Measurements from ENCODE around the gene DNAJC27. TPM values are rescaled to one million over a fixed set of nuclear protein-coding genes. Genes with fewer than 3 reads are reported as not detected.

The DNAJC27 gene
- total and polyA plus RNA-seq, 9 of the 15 experiments (the other 6 are each of a cell fraction or from before 2014, with no cell fraction given), result 0.53 to 5.9 (median 3.0) TPM

DNA sequence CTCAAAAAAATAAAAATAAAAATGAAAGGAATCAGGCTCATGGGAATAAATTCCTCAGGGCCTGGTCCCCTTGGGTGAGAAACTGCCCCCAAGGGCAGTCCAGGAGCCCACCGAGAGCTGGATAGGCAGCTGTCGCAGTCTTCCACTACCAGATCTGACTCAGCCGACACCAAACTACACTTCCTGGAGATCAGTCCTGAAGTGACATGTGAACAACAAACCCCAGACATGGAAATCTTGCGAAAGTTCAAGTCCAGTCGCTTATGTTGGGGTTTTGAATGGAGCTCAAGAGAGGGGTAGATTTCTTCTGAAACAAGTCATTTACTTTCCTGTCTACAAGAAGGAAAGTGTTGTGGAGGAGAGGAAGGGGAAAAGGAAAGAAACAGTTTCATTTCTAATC lies 64.6 kb downstream of the DNAJC27 start:
- FAIRE-seq (no peak), DNase-seq (ENCODE audit: extremely low read depth in 1 of 4, low spot score in 3 of 4) (no peak), ATAC-seq (no peak)
- H3K27me3 ChIP-seq (ENCODE audit: control insufficient read depth in 2 of 2, insufficient read depth in 2 of 2, low read length in 2 of 2), result no peaks in the 10 kb centered on the region
- intact Hi-C loops (cut with micrococcal nuclease), result no loop called here
- H3K9me1 ChIP-seq (ENCODE audit: control insufficient read depth, insufficient read depth, low read length), result no peaks in the 10 kb centered on the region
- WGBS (ENCODE audit: insufficient coverage, low coverage, missing lambda C conversion rate), result 82% methylated on average over 5 of the region's 5 CpGs
- no TSS peak for BruUV-seq (replicated peaks)
- peaks cover 32% of the 10 kb centered on the region; the same call in 2 of the 3 replicates for H3K36me3 ChIP-seq (ENCODE audit: control insufficient read depth, insufficient read depth, low read length)
- H3K4me3 ChIP-seq, result no peak overlapping the region
- CTCF ChIA-PET (ENCODE audit: low intra/inter-chr PET ratio), result no interaction called here
- in situ Hi-C loops (cut with MboI), result no loop called here
- peaks cover 7% of the 10 kb centered on the region; the same call in 2 of the 3 replicates for H3K79me2 ChIP-seq (ENCODE audit: control insufficient read depth, insufficient read depth, low read length)
- H3K9me3 ChIP-seq (replicated peaks; ENCODE audit: control insufficient read depth, insufficient read depth, low read depth, low read length), result peaks cover 5% of the 10 kb centered on the region
- H2AFZ ChIP-seq (ENCODE audit: low read depth, low read length), result no peak overlapping the region
- no peak for TF ChIP-seq BCL6 (CRISPR knock-in tag; IDR thresholded peaks at IDR 0.05)
- TF ChIP-seq, protein P1, sequence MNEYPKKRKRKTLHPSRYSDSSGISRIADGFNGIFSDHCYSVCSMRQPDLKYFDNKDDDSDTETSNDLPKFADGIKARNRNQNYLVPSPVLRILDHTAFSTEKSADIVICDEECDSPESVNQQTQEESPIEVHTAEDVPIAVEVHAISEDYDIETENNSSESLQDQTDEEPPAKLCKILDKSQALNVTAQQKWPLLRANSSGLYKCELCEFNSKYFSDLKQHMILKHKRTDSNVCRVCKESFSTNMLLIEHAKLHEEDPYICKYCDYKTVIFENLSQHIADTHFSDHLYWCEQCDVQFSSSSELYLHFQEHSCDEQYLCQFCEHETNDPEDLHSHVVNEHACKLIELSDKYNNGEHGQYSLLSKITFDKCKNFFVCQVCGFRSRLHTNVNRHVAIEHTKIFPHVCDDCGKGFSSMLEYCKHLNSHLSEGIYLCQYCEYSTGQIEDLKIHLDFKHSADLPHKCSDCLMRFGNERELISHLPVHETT (CRISPR knock-in tag; conservative IDR thresholded peaks at IDR 0.05 in 1 of 2, IDR thresholded peaks at IDR 0.05 in 1 of 2), result no peak
- no peak overlapping the region for H3K9ac ChIP-seq (ENCODE audit: insufficient read depth in 1 of 2, low read depth in 2 of 2, low read length in 2 of 2)
- no peaks in the 10 kb centered on the region for H4K20me1 ChIP-seq (replicated peaks; ENCODE audit: control insufficient read depth, insufficient read depth, low read length)
- POLR2A ChIA-PET, result interaction anchor here (0.7 kb wide), 1 partner anchor 286 kb away, joined by 3 read pairs; no protein-coding TSS in a partner anchor
- no peak overlapping the region for H3K4me2 ChIP-seq (ENCODE audit: insufficient read depth, low read length)
- H3K4me1 ChIP-seq (replicated peaks in 1 of 2; ENCODE audit: control insufficient read depth in 2 of 2, insufficient read depth in 2 of 2, low read length in 2 of 2), result no peaks in the 10 kb centered on the region
- no peak overlapping the region for H3K27ac ChIP-seq (ENCODE audit: extremely low read depth, low read depth, low read length)

DNA sequence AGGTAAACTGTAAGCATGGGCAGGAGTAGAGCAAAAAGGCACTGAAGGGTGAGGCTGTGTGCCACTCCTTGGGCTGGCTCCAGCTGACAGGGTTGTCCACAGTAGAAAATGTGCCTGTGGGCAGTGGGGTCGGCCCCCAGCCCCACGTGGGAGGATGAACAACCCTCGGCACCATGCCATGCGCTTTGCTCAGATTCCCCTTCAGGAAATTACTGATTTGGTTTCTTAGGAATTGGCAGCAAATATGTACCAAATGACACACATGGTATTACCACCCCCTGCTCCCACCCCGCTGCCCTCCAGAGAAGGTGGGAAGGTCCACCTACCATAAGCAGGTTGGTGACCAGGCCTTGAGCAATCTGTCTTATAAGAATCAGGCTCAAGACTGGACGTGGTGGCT lies 65.3 kb downstream of the DNAJC27 start:
- peak overlapping the region in 1 of 2 experiments; percentile 24; a peak in 1 of 4 replicates for H3K9ac ChIP-seq (ENCODE audit: insufficient read depth in 1 of 2, low read depth in 2 of 2, low read length in 2 of 2)
- no peak overlapping the region for H3K4me2 ChIP-seq (ENCODE audit: insufficient read depth, low read length)
- WGBS (ENCODE audit: insufficient coverage, low coverage, missing lambda C conversion rate), result 95% methylated on average over 6 of the region's 6 CpGs
- no peaks in the 10 kb centered on the region for H3K27me3 ChIP-seq (ENCODE audit: control insufficient read depth in 2 of 2, insufficient read depth in 2 of 2, low read length in 2 of 2)
- H3K27ac ChIP-seq (ENCODE audit: extremely low read depth, low read depth, low read length), result no peak overlapping the region
- intact Hi-C loops (cut with micrococcal nuclease) (no loop called here), in situ Hi-C loops (cut with MboI) (no loop called here)
- H4K20me1 ChIP-seq (replicated peaks; ENCODE audit: control insufficient read depth, insufficient read depth, low read length), result no peaks in the 10 kb centered on the region
- FAIRE-seq, result no peak
- H3K9me3 ChIP-seq (replicated peaks; ENCODE audit: control insufficient read depth, insufficient read depth, low read depth, low read length), result peaks cover 5% of the 10 kb centered on the region
- H3K36me3 ChIP-seq (ENCODE audit: control insufficient read depth, insufficient read depth, low read length), result peaks cover 27% of the 10 kb centered on the region; the same call in 2 of the 3 replicates
- no peak for DNase-seq (ENCODE audit: extremely low read depth in 1 of 4, low spot score in 3 of 4)
- POLR2A ChIA-PET, result no interaction called here
- H3K79me2 ChIP-seq (ENCODE audit: control insufficient read depth, insufficient read depth, low read length), result peaks cover 7% of the 10 kb centered on the region; the same call in 2 of the 3 replicates
- no peaks in the 10 kb centered on the region for H3K4me1 ChIP-seq (replicated peaks in 1 of 2; ENCODE audit: control insufficient read depth in 2 of 2, insufficient read depth in 2 of 2, low read length in 2 of 2)
- no peaks in the 10 kb centered on the region for H3K9me1 ChIP-seq (ENCODE audit: control insufficient read depth, insufficient read depth, low read length)
- CTCF ChIA-PET (ENCODE audit: low intra/inter-chr PET ratio), result no interaction called here
- BruUV-seq (replicated peaks), result no TSS peak
- ATAC-seq, result no peak
- no peak overlapping the region for H2AFZ ChIP-seq (ENCODE audit: low read depth, low read length)
- H3K4me3 ChIP-seq, result no peak overlapping the region
- TF ChIP-seq ESRRA (IDR thresholded peaks at IDR 0.05; ENCODE audit: borderline replicate concordance, low read depth), result no peak
- no peak for TF ChIP-seq ZNF507 (tag; conservative IDR thresholded peaks at IDR 0.05)
- TF ChIP-seq ILK (tag; IDR thresholded peaks at IDR 0.05; ENCODE audit: borderline replicate concordance, low read depth), result no peak
- TF ChIP-seq ZNF175 (CRISPR knock-in tag; IDR thresholded peaks at IDR 0.05; ENCODE audit: low read depth), result no peak
- TF ChIP-seq, protein P2, sequence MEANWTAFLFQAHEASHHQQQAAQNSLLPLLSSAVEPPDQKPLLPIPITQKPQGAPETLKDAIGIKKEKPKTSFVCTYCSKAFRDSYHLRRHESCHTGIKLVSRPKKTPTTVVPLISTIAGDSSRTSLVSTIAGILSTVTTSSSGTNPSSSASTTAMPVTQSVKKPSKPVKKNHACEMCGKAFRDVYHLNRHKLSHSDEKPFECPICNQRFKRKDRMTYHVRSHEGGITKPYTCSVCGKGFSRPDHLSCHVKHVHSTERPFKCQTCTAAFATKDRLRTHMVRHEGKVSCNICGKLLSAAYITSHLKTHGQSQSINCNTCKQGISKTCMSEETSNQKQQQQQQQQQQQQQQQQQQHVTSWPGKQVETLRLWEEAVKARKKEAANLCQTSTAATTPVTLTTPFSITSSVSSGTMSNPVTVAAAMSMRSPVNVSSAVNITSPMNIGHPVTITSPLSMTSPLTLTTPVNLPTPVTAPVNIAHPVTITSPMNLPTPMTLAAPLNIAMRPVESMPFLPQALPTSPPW (CRISPR knock-in tag; IDR thresholded peaks at IDR 0.05), result no peak
- no peak for TF ChIP-seq ZSCAN32 (CRISPR knock-in tag; IDR thresholded peaks at IDR 0.05)
- no peak for TF ChIP-seq CTBP1 (IDR thresholded peaks at IDR 0.05; ENCODE audit: borderline replicate concordance)
- no peak for TF ChIP-seq ZNF764 (CRISPR knock-in tag; IDR thresholded peaks at IDR 0.05; ENCODE audit: low read depth)
- no peak for TF ChIP-seq TEAD4 (IDR thresholded peaks at IDR 0.05; ENCODE audit: low read length)
- TF ChIP-seq TEAD4 (CRISPR knock-in tag; IDR thresholded peaks at IDR 0.05; ENCODE audit: borderline replicate concordance), result no peak
- TF ChIP-seq ETS2 (tag; IDR thresholded peaks at IDR 0.05; ENCODE audit: borderline replicate concordance, poor library complexity, severe bottlenecking), result no peak

All from K562 (cell line).